SIG-M5 (cell line): ENCODE results near the gene INTS2.
"Not testable (repeated sequence)": the region's sequence is repeated elsewhere in the genome, so short reads cannot be mapped to it uniquely, and the experiment has no call there.

ENCODE experiments used
- DNase-seq: peaks from one replicate; lab custom pipeline; 2025; lab: John Stamatoyannopoulos, UW

Gene INTS2

GRCh38 chr17:61822326-61823285, 105.2 kb downstream of the INTS2 start:
- DNase-seq = no peak

GRCh38 chr17:61821655-61822054, 106.1 kb downstream of the INTS2 start:
- DNase-seq = no peak

GRCh38 chr17:61819265-61819664, 108.5 kb downstream of the INTS2 start:
- not testable (repeated sequence) for DNase-seq

GRCh38 chr17:61818225-61818624, 109.6 kb downstream of the INTS2 start:
- DNase-seq = no peak

- DNase-seq = no peak
Observed at GRCh38 chr17:61817452-61817851, 110.3 kb downstream of the INTS2 start.

GRCh38 chr17:61816538-61816937, 111.2 kb downstream of the INTS2 start:
- DNase-seq = peak; percentile 42

- DNase-seq = no peak
Observed at GRCh38 chr17:61815863-61816503, 111.8 kb downstream of the INTS2 start.
